ENCODE measurements around the gene C1QL3. TPM values are rescaled to one million over a fixed set of nuclear protein-coding genes. Genes with fewer than 3 reads are reported as not detected.

The C1QL3 gene
- polyA plus RNA-seq, 3 donors = 0.30 TPM; not detected in 2

DNA sequence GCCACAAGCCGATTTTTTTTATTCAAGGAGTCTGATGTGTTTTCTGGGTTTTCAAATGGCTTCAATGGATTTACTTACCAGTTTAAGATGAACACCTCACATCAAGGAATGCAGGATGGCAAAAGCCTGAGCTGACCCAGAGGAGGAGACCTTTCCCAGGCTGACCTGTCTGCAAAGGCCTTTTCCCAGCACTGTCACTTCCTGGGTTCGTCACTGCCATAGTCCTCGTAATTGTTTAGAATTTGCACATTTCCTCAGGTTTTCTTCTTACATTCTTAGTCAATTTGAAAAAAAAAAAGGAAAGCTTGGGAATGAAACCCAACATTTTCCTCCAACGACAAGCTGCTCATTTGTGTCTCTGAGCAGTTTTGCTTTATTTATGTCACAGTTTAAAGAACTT is 42.9 kb downstream of the C1QL3 start:
- H3K4me3 ChIP-seq (replicated peaks in 1 of 3; ENCODE audit: low read depth in 2 of 3, low read length in 3 of 3) = no peak overlapping the region
- Mint-ChIP-seq H3K27me3 (ENCODE audit: low read depth in 3 of 3) (peaks cover 0 to 1% (median 0%) of the 10 kb centered on the region in 3 donors), H3K36me3 (no peaks in the 10 kb centered on the region), H3K9me3 (no peaks in the 10 kb centered on the region), H3K4me3 (no peak overlapping the region), H3K4me1 (no peaks in the 10 kb centered on the region), H3K27ac (no peak overlapping the region)
- no peaks in the 10 kb centered on the region for H3K9me3 ChIP-seq (replicated peaks in 1 of 2; ENCODE audit: control insufficient read depth in 1 of 2, insufficient read depth in 1 of 2, low read length in 2 of 2)
- no peak overlapping the region for H3K9ac ChIP-seq (ENCODE audit: insufficient read depth, low read length, poor library complexity, severe bottlenecking)
- H3K79me2 ChIP-seq (ENCODE audit: insufficient read depth, low read length) = no peaks in the 10 kb centered on the region
- TF ChIP-seq, protein P1, sequence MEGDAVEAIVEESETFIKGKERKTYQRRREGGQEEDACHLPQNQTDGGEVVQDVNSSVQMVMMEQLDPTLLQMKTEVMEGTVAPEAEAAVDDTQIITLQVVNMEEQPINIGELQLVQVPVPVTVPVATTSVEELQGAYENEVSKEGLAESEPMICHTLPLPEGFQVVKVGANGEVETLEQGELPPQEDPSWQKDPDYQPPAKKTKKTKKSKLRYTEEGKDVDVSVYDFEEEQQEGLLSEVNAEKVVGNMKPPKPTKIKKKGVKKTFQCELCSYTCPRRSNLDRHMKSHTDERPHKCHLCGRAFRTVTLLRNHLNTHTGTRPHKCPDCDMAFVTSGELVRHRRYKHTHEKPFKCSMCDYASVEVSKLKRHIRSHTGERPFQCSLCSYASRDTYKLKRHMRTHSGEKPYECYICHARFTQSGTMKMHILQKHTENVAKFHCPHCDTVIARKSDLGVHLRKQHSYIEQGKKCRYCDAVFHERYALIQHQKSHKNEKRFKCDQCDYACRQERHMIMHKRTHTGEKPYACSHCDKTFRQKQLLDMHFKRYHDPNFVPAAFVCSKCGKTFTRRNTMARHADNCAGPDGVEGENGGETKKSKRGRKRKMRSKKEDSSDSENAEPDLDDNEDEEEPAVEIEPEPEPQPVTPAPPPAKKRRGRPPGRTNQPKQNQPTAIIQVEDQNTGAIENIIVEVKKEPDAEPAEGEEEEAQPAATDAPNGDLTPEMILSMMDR (IDR thresholded peaks at IDR 0.05) = no peak
- no peaks in the 10 kb centered on the region for H4K20me1 ChIP-seq (ENCODE audit: insufficient read depth, low read length)
- no peak overlapping the region for H3K27ac ChIP-seq (ENCODE audit: low read depth in 1 of 2, low read length in 2 of 2)
- H3K27me3 ChIP-seq (ENCODE audit: control insufficient read depth in 2 of 2, insufficient read depth in 2 of 2, low read length in 2 of 2) = no peaks in the 10 kb centered on the region
- 86% methylated on average over 2 of the region's 4 CpGs for WGBS (ENCODE audit: insufficient coverage)
- no peak overlapping the region for H2AFZ ChIP-seq (ENCODE audit: insufficient read depth, low read depth, low read length, poor library complexity, severe bottlenecking)
- intact Hi-C loops (cut with micrococcal nuclease) = no loop called here
- H3K4me2 ChIP-seq (replicated peaks; ENCODE audit: extremely low read depth, low read length, poor library complexity, severe bottlenecking) = no peak overlapping the region
- H3K4me1 ChIP-seq (ENCODE audit: control insufficient read depth in 1 of 2, insufficient read depth in 2 of 2, low read length in 2 of 2) = no peaks in the 10 kb centered on the region
- no peaks in the 10 kb centered on the region for H3K36me3 ChIP-seq (replicated peaks in 1 of 2; ENCODE audit: control insufficient read depth in 1 of 2, insufficient read depth in 2 of 2, low read length in 2 of 2)
- no peak for DNase-seq

DNA sequence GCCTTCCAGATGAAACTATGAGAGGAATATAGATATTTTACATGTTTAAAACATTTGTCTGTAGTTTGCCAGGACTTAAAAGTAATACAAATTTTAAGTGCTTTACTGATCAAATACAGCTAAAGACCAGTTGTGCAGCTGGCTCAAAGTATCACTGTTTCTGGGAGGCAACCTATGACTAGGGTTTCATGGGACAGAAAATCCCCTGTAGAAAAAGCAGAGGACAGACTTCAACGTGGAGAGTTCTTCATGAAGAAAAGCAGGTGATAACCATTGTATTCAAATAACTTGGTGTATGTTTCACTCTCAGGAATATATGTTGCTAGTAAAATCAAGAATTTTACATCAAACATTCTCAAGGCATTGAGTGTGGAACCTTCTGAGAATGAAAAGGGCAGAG is 43.9 kb downstream of the C1QL3 start:
- H3K4me3 Mint-ChIP-seq = no peak overlapping the region
- no peaks in the 10 kb centered on the region for H3K4me1 ChIP-seq (ENCODE audit: control insufficient read depth in 1 of 2, insufficient read depth in 2 of 2, low read length in 2 of 2)
- H3K36me3 Mint-ChIP-seq = no peaks in the 10 kb centered on the region
- TF ChIP-seq, protein P1 (IDR thresholded peaks at IDR 0.05) = no peak
- peaks cover 0 to 1% (median 0%) of the 10 kb centered on the region in 3 donors for H3K27me3 Mint-ChIP-seq (ENCODE audit: low read depth in 3 of 3)
- H3K27ac ChIP-seq (ENCODE audit: low read depth in 1 of 2, low read length in 2 of 2) = no peak overlapping the region
- H3K9me3 ChIP-seq (replicated peaks in 1 of 2; ENCODE audit: control insufficient read depth in 1 of 2, insufficient read depth in 1 of 2, low read length in 2 of 2) = no peaks in the 10 kb centered on the region
- no peak overlapping the region for H3K4me2 ChIP-seq (replicated peaks; ENCODE audit: extremely low read depth, low read length, poor library complexity, severe bottlenecking)
- no peak for DNase-seq
- no peaks in the 10 kb centered on the region for H3K27me3 ChIP-seq (ENCODE audit: control insufficient read depth in 2 of 2, insufficient read depth in 2 of 2, low read length in 2 of 2)
- no peaks in the 10 kb centered on the region for H4K20me1 ChIP-seq (ENCODE audit: insufficient read depth, low read length)
- no peaks in the 10 kb centered on the region for H3K36me3 ChIP-seq (replicated peaks in 1 of 2; ENCODE audit: control insufficient read depth in 1 of 2, insufficient read depth in 2 of 2, low read length in 2 of 2)
- no peaks in the 10 kb centered on the region for H3K9me3 Mint-ChIP-seq
- H2AFZ ChIP-seq (ENCODE audit: insufficient read depth, low read depth, low read length, poor library complexity, severe bottlenecking) = no peak overlapping the region
- no CpG with 5 or more reads among the region's 1 CpG for WGBS (ENCODE audit: insufficient coverage)
- H3K4me3 ChIP-seq (replicated peaks in 1 of 3; ENCODE audit: low read depth in 2 of 3, low read length in 3 of 3) = no peak overlapping the region
- H3K9ac ChIP-seq (ENCODE audit: insufficient read depth, low read length, poor library complexity, severe bottlenecking) = no peak overlapping the region
- H3K27ac Mint-ChIP-seq = no peak overlapping the region
- no peaks in the 10 kb centered on the region for H3K4me1 Mint-ChIP-seq
- no peaks in the 10 kb centered on the region for H3K79me2 ChIP-seq (ENCODE audit: insufficient read depth, low read length)
- intact Hi-C loops (cut with micrococcal nuclease) = no loop called here
